DOHH2 (cell line): Measurements from ENCODE around the gene ADAM8.

Experiments
- EZH2phosphoT487 ChIP-seq: fragments of 200-600 bp; sonication (generic); IDR thresholded peaks from 2 replicates; pipeline ENCODE4 v1.6.1; 2017; ENCODE audit warnings: borderline replicate concordance, mild to moderate bottlenecking, antibody characterized with exemption, low read length, moderate library complexity, mixed read lengths
- TF ChIP-seq, protein P1 (sequence below): fragments of 200-600 bp; sonication (generic); IDR thresholded peaks from one replicate; pipeline ENCODE4 v1.5.1; 2014; ENCODE audit warnings: antibody characterized with exemption, mild to moderate bottlenecking, low read depth, low read length; ENCODE audit not compliant: poor library complexity, severe bottlenecking

DNA sequence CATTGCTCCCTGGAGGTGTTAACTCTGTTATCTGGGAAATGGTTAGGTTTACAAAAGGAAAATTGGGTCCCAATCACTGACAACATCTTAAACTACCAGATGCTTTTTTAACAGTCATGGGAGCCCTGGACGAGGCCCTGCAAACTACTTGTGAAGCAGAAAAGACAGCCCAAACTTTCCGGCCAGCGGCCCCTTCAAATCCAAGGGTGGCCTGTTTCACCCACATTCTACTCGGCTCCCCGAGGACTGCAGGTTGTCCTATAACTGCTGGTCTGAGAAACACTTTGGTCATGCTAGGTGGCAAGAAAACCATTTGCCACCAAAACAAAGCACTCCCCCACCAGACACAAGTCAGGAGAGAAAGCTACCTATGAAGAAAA, 29.4 kb upstream of the ADAM8 start:
- TF ChIP-seq, protein P1, sequence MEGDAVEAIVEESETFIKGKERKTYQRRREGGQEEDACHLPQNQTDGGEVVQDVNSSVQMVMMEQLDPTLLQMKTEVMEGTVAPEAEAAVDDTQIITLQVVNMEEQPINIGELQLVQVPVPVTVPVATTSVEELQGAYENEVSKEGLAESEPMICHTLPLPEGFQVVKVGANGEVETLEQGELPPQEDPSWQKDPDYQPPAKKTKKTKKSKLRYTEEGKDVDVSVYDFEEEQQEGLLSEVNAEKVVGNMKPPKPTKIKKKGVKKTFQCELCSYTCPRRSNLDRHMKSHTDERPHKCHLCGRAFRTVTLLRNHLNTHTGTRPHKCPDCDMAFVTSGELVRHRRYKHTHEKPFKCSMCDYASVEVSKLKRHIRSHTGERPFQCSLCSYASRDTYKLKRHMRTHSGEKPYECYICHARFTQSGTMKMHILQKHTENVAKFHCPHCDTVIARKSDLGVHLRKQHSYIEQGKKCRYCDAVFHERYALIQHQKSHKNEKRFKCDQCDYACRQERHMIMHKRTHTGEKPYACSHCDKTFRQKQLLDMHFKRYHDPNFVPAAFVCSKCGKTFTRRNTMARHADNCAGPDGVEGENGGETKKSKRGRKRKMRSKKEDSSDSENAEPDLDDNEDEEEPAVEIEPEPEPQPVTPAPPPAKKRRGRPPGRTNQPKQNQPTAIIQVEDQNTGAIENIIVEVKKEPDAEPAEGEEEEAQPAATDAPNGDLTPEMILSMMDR: no peak
- TF ChIP-seq EZH2phosphoT487: no peak
